H1 (cell line): ENCODE measurements around the gene AQP10. TPM values are rescaled to one million over a fixed set of nuclear protein-coding genes. Genes with fewer than 3 reads are reported as not detected.

Experiments used
- CTCF ChIA-PET: fragments of 300-600 bp; sonication (Branson Sonifier 250); formaldehyde crosslinking; loops from one replicate; lab custom pipeline; 2021; ENCODE audit not compliant: partially characterized antibody; lab: Charles Lee
- POLR2A ChIA-PET: fragments of 300-600 bp; sonication (Branson Sonifier 250); formaldehyde crosslinking; loops from one replicate; lab custom pipeline; 2021; ENCODE audit warnings: inconsistent platforms; ENCODE audit not compliant: partially characterized antibody; lab: Charles Lee
- DNase-seq, 2 experiments: peaks; one replicate each; pipeline versions ENCODE4 v3.0.0 to v3.0.0-alpha.2; 2010 to 2022; ENCODE audit warnings: low spot score in 2 of 2, low read depth in 1 of 2, mixed read lengths in 1 of 2
- FAIRE-seq: peaks from 2 replicates; lab custom pipeline; 2011; peaks lifted over from hg19 to GRCh38; lab: Jason Lieb, UNC
- H2AFZ ChIP-seq: 2 replicates; pipeline ENCODE4 v1.8.1; 2012; ENCODE audit warnings: low read length, inconsistent platforms
- H2AK5ac ChIP-seq: 2 replicates; pipeline ENCODE4 v1.6.1; 2013; ENCODE audit warnings: low read depth, low read length
- H2BK120ac ChIP-seq: replicated peaks from 2 replicates; pipeline ENCODE3; 2013; ENCODE audit warnings: low read depth, low read length, inconsistent platforms
- H2BK12ac ChIP-seq: 2 replicates; pipeline ENCODE4 v1.6.1; 2013; ENCODE audit warnings: low read depth, low read length
- H2BK15ac ChIP-seq: 2 replicates; pipeline ENCODE4 v1.6.1; 2013; ENCODE audit warnings: low read length
- H2BK20ac ChIP-seq: 2 replicates; pipeline ENCODE4 v1.6.1; 2013; ENCODE audit warnings: low read length
- H2BK5ac ChIP-seq: 2 replicates; pipeline ENCODE4 v1.6.1; 2013; ENCODE audit warnings: low read depth, low read length
- H3K14ac ChIP-seq: 2 replicates; pipeline ENCODE4 v1.6.1; 2013; ENCODE audit warnings: inconsistent platforms; ENCODE audit not compliant: insufficient read length
- H3K18ac ChIP-seq: 2 replicates; pipeline ENCODE4 v1.6.1; 2013; ENCODE audit warnings: low read length; ENCODE audit errors: extremely low read depth
- H3K23ac ChIP-seq: 2 replicates; pipeline ENCODE4 v1.6.1; 2013; ENCODE audit warnings: inconsistent platforms; ENCODE audit not compliant: insufficient read length
- H3K23me2 ChIP-seq: 2 replicates; pipeline ENCODE4 v1.6.1; 2013; ENCODE audit warnings: low read depth, low read length
- H3K27ac ChIP-seq: 2 replicates; pipeline ENCODE4 v1.6.1; 2011; ENCODE audit warnings: low read depth, low read length, inconsistent platforms
- H3K27me3 ChIP-seq, 4 experiments: replicated peaks in 1 of 4; 1 replicate in 1 of 4; 2 replicates in 3 of 4; pipeline versions ENCODE4 v1.6.1 to v1.8.1; 2011 to 2013; ENCODE audit warnings: low read length in 3 of 4, mild to moderate bottlenecking in 3 of 4, inconsistent platforms in 2 of 4, mixed read lengths in 2 of 4, moderate library complexity in 1 of 4; ENCODE audit not compliant: control insufficient read depth in 3 of 4, insufficient read depth in 3 of 4; ENCODE audit errors: extremely low read depth in 1 of 4
- H3K36me3 ChIP-seq, 4 experiments: 2 replicates each; pipeline versions ENCODE4 v1.6.1 to v1.8.1; 2011 to 2013; ENCODE audit warnings: mild to moderate bottlenecking in 4 of 4, low read length in 3 of 4, moderate library complexity in 2 of 4, control low read depth in 1 of 4, inconsistent platforms in 1 of 4; ENCODE audit not compliant: insufficient read depth in 4 of 4, control insufficient read depth in 2 of 4
- H3K4ac ChIP-seq: replicated peaks from 2 replicates; pipeline ENCODE3; 2013; ENCODE audit warnings: low read length, low read depth, mixed read lengths, inconsistent platforms; ENCODE audit not compliant: insufficient read length
- H3K4me1 ChIP-seq, 4 experiments: replicated peaks in 1 of 4; 1 replicate in 1 of 4; 2 replicates in 3 of 4; pipeline versions ENCODE4 v1.6.1 to v1.8.1; 2011 to 2013; ENCODE audit warnings: low read length in 3 of 4, inconsistent platforms in 2 of 4, mixed read lengths in 1 of 4; ENCODE audit not compliant: insufficient read depth in 4 of 4, control insufficient read depth in 3 of 4
- H3K4me2 ChIP-seq, 2 experiments: 2 replicates each; pipeline versions ENCODE4 v1.6.1 to v1.8.1; 2011 to 2013; ENCODE audit warnings: low read depth in 2 of 2, low read length in 2 of 2, control low read depth in 1 of 2, inconsistent platforms in 1 of 2, mild to moderate bottlenecking in 1 of 2; ENCODE audit not compliant: insufficient read depth in 1 of 2
- H3K4me3 ChIP-seq, 4 experiments: fragments of 200-600, 300-600 bp in 1 of 4; sonication (generic), shearing (Covaris generic), sonication (Bioruptor Twin) in 1 of 4; 2 replicates each; pipeline versions ENCODE4 v1.5.1 to v1.8.1; 2011 to 2016; ENCODE audit warnings: low read length in 4 of 4, low read depth in 3 of 4, control low read depth in 2 of 4, inconsistent platforms in 2 of 4, mild to moderate bottlenecking in 2 of 4, mixed read lengths in 1 of 4, moderate library complexity in 1 of 4; ENCODE audit not compliant: insufficient read depth in 2 of 4; ENCODE audit errors: extremely low read depth in 1 of 4
- H3K56ac ChIP-seq: replicated peaks from 2 replicates; pipeline ENCODE3; 2013; ENCODE audit warnings: low read depth, mild to moderate bottlenecking, mixed read lengths, low read length, inconsistent platforms; ENCODE audit not compliant: insufficient read length
- H3K79me1 ChIP-seq: 2 replicates; pipeline ENCODE4 v1.6.1; 2013; ENCODE audit warnings: low read depth, low read length, control low read depth
- H3K79me2 ChIP-seq, 2 experiments: 2 replicates each; pipeline versions ENCODE4 v1.6.1 to v1.8.1; 2012 to 2013; ENCODE audit warnings: low read length in 2 of 2, mild to moderate bottlenecking in 2 of 2, inconsistent platforms in 1 of 2; ENCODE audit not compliant: insufficient read depth in 2 of 2, control insufficient read depth in 1 of 2
- H3K9ac ChIP-seq, 4 experiments: replicated peaks in 1 of 4; 1 replicate in 1 of 4; 2 replicates in 3 of 4; pipeline versions ENCODE4 v1.6.1 to v1.8.1; 2011 to 2013; ENCODE audit warnings: low read depth in 3 of 4, low read length in 3 of 4, control low read depth in 2 of 4, mild to moderate bottlenecking in 2 of 4, moderate library complexity in 2 of 4, inconsistent platforms in 1 of 4; ENCODE audit errors: extremely low read depth in 1 of 4
- H3K9me3 ChIP-seq, 2 experiments: 2 replicates each; pipeline versions ENCODE4 v1.6.1 to v1.8.1; 2012 to 2013; ENCODE audit warnings: mild to moderate bottlenecking in 2 of 2, moderate library complexity in 2 of 2, control low read depth in 1 of 2, inconsistent platforms in 1 of 2, low read depth in 1 of 2, low read length in 1 of 2, mixed read lengths in 1 of 2; ENCODE audit not compliant: insufficient read depth in 2 of 2
- H4K20me1 ChIP-seq, 2 experiments: replicated peaks in 1 of 2; 2 replicates each; pipeline versions ENCODE3 to v1.8.1; 2011 to 2013; ENCODE audit warnings: inconsistent platforms in 2 of 2, low read length in 2 of 2, mild to moderate bottlenecking in 1 of 2; ENCODE audit not compliant: insufficient read depth in 2 of 2, control insufficient read depth in 1 of 2
- H4K5ac ChIP-seq: 2 replicates; pipeline ENCODE4 v1.6.1; 2013; ENCODE audit warnings: low read length, low read depth, mixed read lengths, inconsistent platforms; ENCODE audit not compliant: insufficient read length
- H4K8ac ChIP-seq: 2 replicates; pipeline ENCODE4 v1.8.0; 2013; ENCODE audit warnings: mild to moderate bottlenecking, moderate library complexity, low read length, inconsistent platforms; ENCODE audit not compliant: insufficient read depth; ENCODE audit errors: extremely low read depth
- H4K91ac ChIP-seq: replicated peaks from 2 replicates; pipeline ENCODE3; 2013; ENCODE audit warnings: low read length, mixed read lengths, inconsistent platforms; ENCODE audit not compliant: insufficient read length
- CBX5 ChIP-seq: fragments of 300-800, 300-1000 bp; sonication (generic); IDR thresholded peaks from 2 replicates; pipeline ENCODE4 v1.7.1; 2016; ENCODE audit warnings: antibody characterized with exemption, low read length, low read depth
- CREB1 ChIP-seq: IDR thresholded peaks from 2 replicates; pipeline ENCODE4 v1.6.1; 2012; ENCODE audit warnings: inconsistent platforms
- GTF2F1 ChIP-seq: IDR thresholded peaks from 2 replicates; pipeline ENCODE4 v1.6.1; 2012; ENCODE audit warnings: low read depth, low read length, improper control_type of control experiment, borderline replicate concordance
- JUND ChIP-seq: IDR thresholded peaks from 2 replicates; pipeline ENCODE4 v1.6.1; 2011; ENCODE audit warnings: mild to moderate bottlenecking, improper control_type of control experiment, low read length
- RBBP5 ChIP-seq: IDR thresholded peaks from 2 replicates; pipeline ENCODE4 v1.7.1; 2012; ENCODE audit warnings: low read depth, mild to moderate bottlenecking, inconsistent platforms, low read length, moderate library complexity, borderline replicate concordance
- SRF ChIP-seq: IDR thresholded peaks from 2 replicates; pipeline ENCODE4 v1.6.1; 2011; ENCODE audit warnings: mild to moderate bottlenecking, low read depth, low read length, moderate library complexity
- WGBS, 2 experiments: shearing (Covaris generic) in 1 of 2; methylation state at CpG; one replicate each; pipeline versions ENCODE4 v1.1.6 to v1.1.7; 2013 to 2015; ENCODE audit warnings: low lambda C conversion rate in 2 of 2, mixed read lengths in 2 of 2, inconsistent platforms in 1 of 2, low coverage in 1 of 2, missing lambda C conversion rate in 1 of 2; ENCODE audit not compliant: insufficient replicate concordance in 2 of 2, insufficient coverage in 1 of 2, insufficient read length in 1 of 2; ENCODE audit errors: extremely low coverage in 1 of 2, missing lambda C conversion rate in 1 of 2; 5-methylcytosine and 5-hydroxymethylcytosine counted together
- polyA plus RNA-seq, 7 experiments: library from polyadenylated mRNA; depleted of rRNA in 3 of 7; stranded (reverse) in 5 of 7; unstranded in 2 of 7; fragments of >200 nt in 5 of 7; fragments of 200-250 nt in 2 of 7; gene quantifications; 1 replicate in 5 of 7; 2 replicates in 1 of 7; 4 replicates in 1 of 7; pipeline versions ENCODE4 v1.2.1 to v1.2.3, GENCODE V29; 2011 to 2013; ENCODE audit warnings: missing spikeins in 2 of 7, mixed read lengths in 2 of 7
- total RNA-seq: library from RNA; stranded (reverse); fragmentation: NEBNext Ultra II Directional; extraction: Animal tissue kit (Norgen Biotek cat#: 25700); gene quantifications from 2 replicates; pipeline ENCODE4 v1.2.1, GENCODE V29; 2021

Gene AQP10
- total and polyA plus RNA-seq, 2 of the 8 experiments (the other 6 are each of a cell fraction or from before 2014, with no cell fraction given) = not detected

GRCh38 chr1:154342132-154342531, 21.2 kb downstream of the AQP10 start:
- FAIRE-seq = no peak
- TF ChIP-seq GTF2F1 (no peak), CREB1 (no peak), CBX5 (no peak), SRF (no peak), RBBP5 (no peak), JUND (no peak)

More at GRCh38 chr1:154342132-154342531, 21.2 kb downstream of the AQP10 start:
- Histone ChIP-seq H4K8ac (no peak overlapping the region), H2BK120ac (no peak overlapping the region), H3K9me3 (no peaks in the 10 kb centered on the region), H4K91ac (no peak overlapping the region), H3K4me1 (no peaks in the 10 kb centered on the region), H3K36me3 (peaks cover 30 to 82% (median 64%) of the 10 kb centered on the region in 4 experiments), H2BK5ac (no peak overlapping the region), H2AFZ (no peak overlapping the region), H3K9ac (no peak overlapping the region), H4K20me1 (peaks cover 0 to 14% of the 10 kb centered on the region in 2 experiments), H3K56ac (no peak overlapping the region), H2BK12ac (no peak overlapping the region), H3K23ac (no peak overlapping the region), H3K27ac (no peak overlapping the region), H3K4ac (no peak overlapping the region), H3K4me3 (no peak overlapping the region), H3K27me3 (no peaks in the 10 kb centered on the region), H2AK5ac (no peak overlapping the region), H4K5ac (no peak overlapping the region), H3K4me2 (no peak overlapping the region), H3K18ac (no peak overlapping the region), H2BK15ac (no peak overlapping the region), H3K79me1 (no peaks in the 10 kb centered on the region), H3K79me2 (no peaks in the 10 kb centered on the region), H3K14ac (no peak overlapping the region), H2BK20ac (no peak overlapping the region), H3K23me2 (no peaks in the 10 kb centered on the region; the same call in 1 of the 2 replicates)
- POLR2A ChIA-PET = interaction anchor here (0.6 kb wide), 1 partner anchor 15 kb away, joined by 3 read pairs; no protein-coding TSS in a partner anchor
- CTCF ChIA-PET = interaction anchor here (0.5 to 27.5 kb wide), 10 partner anchors 13 to 205 kb away, joined by 3 to 507 read pairs (median 3); partner anchors contain the start of genes AQP10 and ATP8B2
- 95% methylated on average over 7 of the region's 7 CpGs; no CpG with 5 or more reads in 1 of the 2 experiments for WGBS, 2 experiments
- no peak for DNase-seq
